G401 (cell line): Measurements from ENCODE around the gene FIZ1. TPM values are rescaled to one million over a fixed set of nuclear protein-coding genes. Genes with fewer than 3 reads are reported as not detected.
A peak's percentile ranks its signal among the peaks of the same experiment; 100 is the strongest.
"Not testable (repeated sequence)": the region's sequence is repeated elsewhere in the genome, so short reads cannot be mapped to it uniquely, and the experiment has no call there.

Source experiments
- DNase-seq: peaks from one replicate; pipeline ENCODE4 v3.0.0-alpha.2; 2015; ENCODE audit warnings: low spot score
- in situ Hi-C: cut with HindIII; loops from 2 replicates; pipeline ENCODE4 v1.10.0; 2016; ENCODE audit warnings: low sequenced_read_pairs, mixed read lengths
- total RNA-seq: library from RNA; depleted of rRNA; stranded (reverse); fragments of >200 nt; shearing (Covaris generic); gene quantifications from 2 replicates; pipeline ENCODE4 v1.2.3, GENCODE V29; 2014

Gene FIZ1
- total RNA-seq, 1 experiment from 2014 or later = 7.7 TPM

GRCh38 chr19:55581145-55581822 is 18.0 kb downstream of the FIZ1 start:
- in situ Hi-C loops = no loop called here
- DNase-seq = no peak

GRCh38 chr19:55580628-55581144 is 18.6 kb downstream of the FIZ1 start, which contains the start of gene ZNF579:
ZNF579 (minus strand) TSS chr19:55580848; CDS start chr19:55579639, 1,209 bp downstream.
- DNase-seq = peak; percentile 93
- in situ Hi-C loops = no loop called here

- in situ Hi-C loops = no loop called here
- peak; percentile 40 for DNase-seq
Observed at GRCh38 chr19:55579766-55580621, 19.3 kb downstream of the FIZ1 start.

GRCh38 chr19:55578761-55579747 is 20.3 kb downstream of the FIZ1 start:
- DNase-seq = no peak
- in situ Hi-C loops = no loop called here

GRCh38 chr19:55578031-55578760 is 21.1 kb downstream of the FIZ1 start:
- in situ Hi-C loops = no loop called here
- no peak for DNase-seq

GRCh38 chr19:55576746-55577145 is 22.6 kb downstream of the FIZ1 start:
- DNase-seq = no peak
- in situ Hi-C loops = no loop called here

- in situ Hi-C loops, DNase-seq: not testable (repeated sequence)
Observed at GRCh38 chr19:55573929-55574328, 25.4 kb downstream of the FIZ1 start.

GRCh38 chr19:55569477-55569876 is 29.8 kb downstream of the FIZ1 start:
- in situ Hi-C loops, DNase-seq: not testable (repeated sequence)

GRCh38 chr19:55567708-55568328 is 31.5 kb downstream of the FIZ1 start:
- in situ Hi-C loops = no loop called here
- no peak for DNase-seq

- in situ Hi-C loops = no loop called here
- no peak for DNase-seq
Observed at GRCh38 chr19:55566823-55567222, 32.5 kb downstream of the FIZ1 start.

GRCh38 chr19:55563261-55563690 is 36.0 kb downstream of the FIZ1 start:
- DNase-seq = peak; percentile 97
- in situ Hi-C loops = no loop called here

GRCh38 chr19:55559684-55560083 is 39.6 kb downstream of the FIZ1 start:
- in situ Hi-C loops = no loop called here
- peak; percentile 69 for DNase-seq

- in situ Hi-C loops = no loop called here
- peak; percentile 56 for DNase-seq
Observed at GRCh38 chr19:55554741-55555152, 44.6 kb downstream of the FIZ1 start.

- in situ Hi-C loops = no loop called here
- peak; percentile 55 for DNase-seq
Observed at GRCh38 chr19:55554302-55554701, 45.0 kb downstream of the FIZ1 start.

GRCh38 chr19:55553217-55554182 is 45.8 kb downstream of the FIZ1 start:
- in situ Hi-C loops = no loop called here
- no peak for DNase-seq

- DNase-seq = no peak
- in situ Hi-C loops = no loop called here
Observed at GRCh38 chr19:55552620-55553019, 46.7 kb downstream of the FIZ1 start.

- in situ Hi-C loops = no loop called here
- no peak for DNase-seq
Observed at GRCh38 chr19:55552206-55552605, 47.1 kb downstream of the FIZ1 start.
